NCI-H2029 treated with DMSO at 0.1 percent for 48 hours (cell line): Measurements from ENCODE around the gene ARHGAP24.
A peak's percentile ranks its signal among the peaks of the same experiment; 100 is the strongest.

Experiments used
- DNase-seq: peaks from one replicate; lab custom pipeline; 2025; lab: John Stamatoyannopoulos, UW

ARHGAP24 gene

GRCh38 chr4:85474818-85475630 is at the start of gene ARHGAP24:
Gene ARHGAP24 (plus strand): TSS chr4:85475150.
- DNase-seq = peak; percentile 95

GRCh38 chr4:85426366-85426765 is 48.6 kb upstream of the ARHGAP24 start:
- no peak for DNase-seq

- DNase-seq = no peak
Measured at GRCh38 chr4:85427123-85427522, 47.8 kb upstream of the ARHGAP24 start.

- no peak for DNase-seq
Measured at GRCh38 chr4:85430226-85430625, 44.7 kb upstream of the ARHGAP24 start.

- DNase-seq = no peak
Measured at GRCh38 chr4:85430697-85431096, 44.3 kb upstream of the ARHGAP24 start.

- DNase-seq = no peak
Measured at GRCh38 chr4:85431156-85431555, 43.8 kb upstream of the ARHGAP24 start.

GRCh38 chr4:85431881-85432485 is 43.0 kb upstream of the ARHGAP24 start:
- no peak for DNase-seq

- no peak for DNase-seq
Measured at GRCh38 chr4:85445050-85445639, 29.8 kb upstream of the ARHGAP24 start.

- DNase-seq = no peak
Measured at GRCh38 chr4:85446141-85446861, 28.6 kb upstream of the ARHGAP24 start.

- DNase-seq = no peak
Measured at GRCh38 chr4:85448906-85449890, 25.8 kb upstream of the ARHGAP24 start.

GRCh38 chr4:85452058-85452731 is 22.8 kb upstream of the ARHGAP24 start:
- DNase-seq = no peak

GRCh38 chr4:85455942-85456341 is 19.0 kb upstream of the ARHGAP24 start:
- DNase-seq = no peak

- no peak for DNase-seq
Measured at GRCh38 chr4:85457752-85458467, 17.0 kb upstream of the ARHGAP24 start.

GRCh38 chr4:85459736-85460135 is 15.2 kb upstream of the ARHGAP24 start:
- no peak for DNase-seq

- DNase-seq = no peak
Measured at GRCh38 chr4:85474356-85474755, 594 bp upstream of the ARHGAP24 start.

GRCh38 chr4:85475631-85476233 is 782 bp downstream of the ARHGAP24 start:
- no peak for DNase-seq

GRCh38 chr4:85476381-85476780 is 1.4 kb downstream of the ARHGAP24 start:
- DNase-seq = no peak

GRCh38 chr4:85477534-85477933 is 2.6 kb downstream of the ARHGAP24 start:
- no peak for DNase-seq

- DNase-seq = no peak
Measured at GRCh38 chr4:85478576-85478975, 3.6 kb downstream of the ARHGAP24 start.
